ENCODE measurements around the gene RAB29.

GRCh38 chr1:205792961-205793673 lies 17.8 kb upstream of the RAB29 start:
- no peak for TF ChIP-seq HOXA7 (CRISPR knock-in tag; IDR thresholded peaks at IDR 0.05; ENCODE audit: borderline replicate concordance)
- no peak for TF ChIP-seq CTCF (tag by site-specific recombination; IDR thresholded peaks at IDR 0.05)

All from HEK293 (cell line).